ENCODE data around the gene RIC8B.

- TF ChIP-seq USF2 (IDR thresholded peaks at IDR 0.05; ENCODE audit: low read length) (no peak), CTCF (IDR thresholded peaks at IDR 0.05; ENCODE audit: control extremely low read depth in 1 of 3, insufficient read depth in 1 of 3, low read depth in 1 of 3, low read length in 3 of 3) (no peak), EGR1 (IDR thresholded peaks at IDR 0.05; ENCODE audit: borderline replicate concordance, low read depth, low read length) (no peak), POLR2AphosphoS5 (IDR thresholded peaks at IDR 0.05; ENCODE audit: low read depth, low read length) (no peak), CBX8 (IDR thresholded peaks at IDR 0.05; ENCODE audit: borderline replicate concordance, low read depth, low read length) (no peak), CBX5 (IDR thresholded peaks at IDR 0.05; ENCODE audit: low read depth, low read length) (no peak), CREB1 (IDR thresholded peaks at IDR 0.05) (no peak), CEBPB (IDR thresholded peaks at IDR 0.05; ENCODE audit: low read depth, low read length) (no peak), RXRA (IDR thresholded peaks at IDR 0.05; ENCODE audit: insufficient read depth, low read depth, low read length) (no peak), NRF1 (IDR thresholded peaks at IDR 0.05; ENCODE audit: low read depth, low read length) (no peak)
These were observed 14.8 kb upstream of the RIC8B start for GRCh38 chr12:106759526-106760183.
